HG02870 (cell line): ENCODE results near the gene GALNT10.

Source experiments
- ATAC-seq: cut with Tn5 transposase; IDR thresholded peaks from one replicate; pipeline ENCODE4 v1.9.1; 2021; ENCODE audit warnings: mild to moderate bottlenecking, moderate library complexity; ENCODE audit not compliant: unreplicated experiment

The GALNT10 gene

DNA sequence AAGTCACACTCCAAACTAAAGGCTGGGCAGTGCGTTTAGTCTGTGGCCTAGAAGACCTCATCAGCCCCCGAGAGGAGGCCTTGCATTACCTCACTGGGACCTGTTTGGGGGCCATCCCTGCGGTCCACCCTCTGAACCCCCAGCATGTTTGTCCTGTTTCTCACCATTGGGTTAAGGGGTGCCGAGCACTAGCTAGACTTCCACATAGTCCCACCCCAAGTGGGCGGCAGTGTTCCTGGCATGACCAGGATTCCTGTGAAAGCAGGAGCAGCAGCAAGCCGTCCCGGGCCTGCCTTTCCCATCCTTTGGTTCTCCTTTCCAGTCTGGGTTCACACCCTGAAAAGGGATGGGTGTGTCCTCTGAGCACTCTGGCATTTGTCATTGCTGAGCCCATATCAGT lies 228.7 kb downstream of the GALNT10 start:
- no peak for ATAC-seq

DNA sequence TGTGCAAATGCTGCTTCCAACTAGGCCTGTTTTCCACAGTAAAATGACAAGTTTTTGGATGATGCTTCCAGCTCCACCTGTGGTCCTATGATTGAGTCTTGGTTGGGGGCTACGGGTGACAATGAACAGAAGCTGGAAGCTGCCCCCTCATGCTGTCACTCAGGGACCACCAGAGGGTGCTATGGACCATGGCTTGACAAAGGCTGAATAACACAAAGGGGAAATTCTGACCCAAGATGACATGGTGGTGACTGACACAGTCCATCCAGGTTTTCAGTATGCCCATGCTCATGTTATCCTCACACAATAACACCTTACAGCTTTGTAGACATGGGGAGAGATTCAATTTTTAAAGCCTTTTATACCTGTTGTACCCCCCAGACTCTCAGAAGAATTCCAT lies 231.3 kb downstream of the GALNT10 start:
- no peak for ATAC-seq

DNA sequence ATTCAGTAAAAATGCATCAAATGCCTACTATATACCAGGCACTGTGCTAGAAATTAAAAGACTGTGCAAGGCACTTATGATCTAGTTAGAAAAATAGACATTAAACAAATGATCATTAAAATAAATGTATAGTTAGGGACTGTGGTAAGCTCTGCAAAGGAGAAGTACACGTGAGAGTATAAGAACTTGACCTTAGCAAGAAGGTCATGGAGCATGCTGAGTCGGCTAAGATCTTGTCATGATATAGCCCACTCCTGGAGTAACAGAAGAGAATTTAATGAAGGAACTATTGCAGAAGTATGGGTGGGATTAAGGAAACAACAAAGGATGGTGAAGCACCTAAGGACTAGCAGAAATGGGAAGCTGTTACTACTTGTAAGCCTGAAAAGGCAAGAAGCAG lies 231.8 kb downstream of the GALNT10 start:
- no peak for ATAC-seq

DNA sequence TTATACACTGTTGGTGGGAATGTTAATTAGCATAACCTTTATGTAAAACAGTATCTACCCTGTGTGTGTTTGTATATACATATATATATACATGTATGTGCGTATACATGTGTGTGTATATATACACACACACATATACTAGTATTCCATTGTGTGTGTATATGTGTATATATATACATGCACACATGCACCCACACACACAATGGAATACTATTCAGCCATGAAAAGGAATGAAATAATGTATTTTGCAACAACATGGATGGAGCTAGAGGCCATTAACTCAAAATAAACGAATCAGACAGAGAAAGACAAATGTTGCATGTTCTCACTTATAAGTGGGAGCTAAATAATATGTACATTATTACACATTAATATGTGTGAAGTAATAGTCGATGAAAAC lies 237.7 kb downstream of the GALNT10 start:
- no peak for ATAC-seq

DNA sequence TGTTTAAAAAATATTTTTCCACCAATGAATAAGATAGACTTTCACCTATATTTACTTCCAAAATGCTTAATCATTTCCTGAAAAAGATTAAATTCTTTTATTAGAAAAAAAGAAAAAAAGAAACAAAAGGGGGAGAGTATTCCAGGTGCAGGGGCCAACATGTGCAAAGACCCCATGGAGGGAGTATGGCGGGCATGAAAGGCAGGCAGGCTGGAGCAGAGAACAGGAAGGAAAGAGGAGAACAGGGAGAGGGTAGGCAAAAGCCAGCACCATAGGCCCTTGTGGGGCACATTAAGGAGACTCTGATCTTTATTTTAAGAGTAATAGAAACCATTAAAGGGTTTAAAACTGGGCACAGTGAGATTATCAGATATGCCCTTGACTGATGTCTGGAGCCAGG lies 238.8 kb downstream of the GALNT10 start:
- ATAC-seq, result no peak

DNA sequence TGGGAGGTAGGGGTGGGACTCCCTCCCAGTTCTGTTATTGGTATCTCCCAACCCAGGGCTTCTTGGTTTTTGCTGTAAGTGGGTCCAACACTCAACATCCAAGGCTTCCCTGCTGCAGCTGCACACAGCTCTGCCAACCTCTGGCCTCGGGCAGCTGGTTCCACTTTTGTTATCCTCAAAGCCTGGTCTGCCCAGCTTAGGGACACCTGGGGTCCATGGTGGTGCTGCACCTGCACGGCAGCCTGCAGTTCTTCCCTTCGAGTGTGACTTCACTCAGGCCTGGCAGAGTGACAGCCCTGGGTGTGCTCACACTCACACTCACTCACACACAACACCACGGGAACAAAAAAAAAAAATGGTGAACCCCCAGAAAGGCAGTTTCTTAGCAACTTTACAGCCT lies 239.9 kb downstream of the GALNT10 start:
- no peak for ATAC-seq

DNA sequence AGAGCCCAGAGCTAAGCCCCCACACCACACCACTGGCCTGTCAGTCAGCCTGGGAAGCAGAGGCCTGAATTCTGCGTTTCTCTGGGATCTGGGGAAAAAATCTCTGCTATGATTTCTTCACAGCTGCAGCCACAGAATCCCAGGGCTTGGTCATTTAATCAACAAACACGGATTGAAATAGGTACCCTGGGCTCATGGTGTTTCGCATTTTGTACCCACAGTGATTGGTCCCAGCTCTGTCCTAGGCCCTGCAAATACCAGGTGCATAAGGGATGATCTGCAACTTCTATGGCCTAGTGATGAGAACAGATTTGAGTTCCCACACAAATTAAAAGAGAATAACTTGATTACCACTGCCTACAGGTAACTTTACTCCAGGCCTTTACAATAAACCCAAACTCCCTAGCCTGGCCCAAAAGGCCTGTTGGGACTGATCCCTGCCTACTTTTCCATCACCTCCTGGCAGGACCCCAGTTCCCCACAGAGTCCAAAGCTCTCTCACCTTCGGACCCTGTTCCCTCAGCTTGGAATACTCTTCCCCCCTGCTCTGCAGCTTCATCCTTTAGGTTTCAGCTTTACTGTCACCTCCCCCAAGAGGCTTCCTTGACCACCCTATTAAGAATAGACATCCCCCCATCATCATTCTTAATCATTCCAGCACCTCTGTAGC lies 240.6 kb downstream of the GALNT10 start:
- ATAC-seq, result no peak

DNA sequence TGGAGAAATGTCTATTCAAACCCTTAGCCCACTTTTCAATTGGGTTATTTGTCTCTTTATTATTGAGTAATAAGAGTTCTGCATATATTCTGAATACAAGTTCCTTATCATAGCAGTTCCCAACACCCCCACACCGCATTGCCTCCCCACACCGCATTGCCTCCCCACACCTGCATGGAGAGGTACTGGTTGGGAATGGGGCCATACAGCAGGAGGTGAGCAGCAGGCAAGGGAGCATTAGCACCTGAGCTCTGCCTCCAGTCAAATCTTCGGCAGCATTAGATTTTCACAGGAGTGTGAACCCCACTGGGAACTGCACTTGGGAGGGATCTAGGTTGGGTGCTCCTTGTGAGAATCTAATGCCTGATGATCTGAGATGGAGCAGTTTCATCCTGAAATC lies 244.7 kb downstream of the GALNT10 start:
- no peak for ATAC-seq

DNA sequence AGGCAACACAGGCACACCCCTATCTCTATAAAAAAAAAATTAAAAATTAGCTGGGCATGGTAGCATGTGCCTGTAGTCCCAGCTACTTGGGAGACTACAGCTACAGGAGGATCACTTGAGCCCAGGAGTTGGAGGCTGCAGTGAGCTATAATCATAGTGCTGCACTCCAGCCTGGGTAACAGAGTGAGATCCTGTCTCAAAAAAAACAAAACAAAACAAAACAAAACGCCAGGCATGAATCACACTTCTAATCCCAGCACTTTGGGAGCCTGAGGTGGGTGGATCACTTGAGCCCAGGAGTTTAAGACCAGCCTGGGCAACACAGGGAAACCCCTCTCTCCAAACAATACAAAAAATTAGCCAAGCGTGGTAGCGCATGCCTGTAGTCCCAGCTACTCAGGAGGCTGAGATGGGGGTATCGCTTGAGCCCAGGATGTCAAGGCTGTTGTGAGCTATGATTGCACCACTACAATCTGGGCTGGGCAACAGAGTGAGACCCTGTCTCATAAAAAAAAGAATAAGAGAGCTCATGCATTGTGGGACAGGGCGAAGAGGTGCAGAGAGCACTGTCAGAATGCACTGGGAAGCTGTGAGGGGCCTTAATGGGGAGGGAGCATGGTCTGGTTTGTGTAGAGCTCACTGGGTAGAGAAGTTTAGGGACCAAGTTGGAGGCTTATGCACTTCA lies 246.9 kb downstream of the GALNT10 start:
- ATAC-seq, result no peak

DNA sequence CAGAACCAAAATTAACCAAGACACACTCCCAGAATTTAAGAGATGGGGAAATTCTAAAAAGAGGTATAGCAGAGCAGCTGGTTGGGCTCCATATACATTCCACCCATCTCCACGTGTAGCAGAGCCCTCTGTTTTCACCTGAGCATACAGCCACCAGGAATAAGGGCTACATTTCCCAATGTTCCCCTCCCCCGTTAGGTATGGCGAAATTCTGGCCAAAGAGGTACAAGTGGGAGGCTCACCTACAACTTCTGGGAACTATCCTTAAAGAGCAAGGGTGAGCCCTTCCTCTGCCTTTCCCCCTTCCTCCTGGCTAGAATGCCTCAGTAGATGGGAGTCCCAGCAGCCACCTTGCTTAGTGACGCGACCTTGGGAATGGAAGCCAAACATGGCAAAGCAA lies 250.0 kb downstream of the GALNT10 start:
- no peak for ATAC-seq

DNA sequence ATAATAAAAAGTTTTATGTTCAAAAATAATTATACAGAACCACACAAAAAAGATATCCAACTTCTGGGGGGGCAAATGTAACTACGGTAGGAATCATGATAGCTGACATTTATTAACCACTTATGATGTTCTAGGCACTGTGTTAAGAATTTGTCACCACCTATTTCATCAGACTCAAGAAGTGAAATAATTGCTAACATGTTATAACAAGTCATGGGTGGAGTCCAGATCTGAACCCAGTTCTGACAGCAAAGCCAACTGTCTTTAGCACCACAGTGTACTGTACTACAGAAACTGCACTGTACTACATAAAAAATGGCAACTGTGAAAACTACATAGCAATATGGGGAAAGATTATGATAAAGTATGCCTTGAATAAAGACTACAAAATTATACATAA lies 252.3 kb downstream of the GALNT10 start:
- ATAC-seq, result no peak

DNA sequence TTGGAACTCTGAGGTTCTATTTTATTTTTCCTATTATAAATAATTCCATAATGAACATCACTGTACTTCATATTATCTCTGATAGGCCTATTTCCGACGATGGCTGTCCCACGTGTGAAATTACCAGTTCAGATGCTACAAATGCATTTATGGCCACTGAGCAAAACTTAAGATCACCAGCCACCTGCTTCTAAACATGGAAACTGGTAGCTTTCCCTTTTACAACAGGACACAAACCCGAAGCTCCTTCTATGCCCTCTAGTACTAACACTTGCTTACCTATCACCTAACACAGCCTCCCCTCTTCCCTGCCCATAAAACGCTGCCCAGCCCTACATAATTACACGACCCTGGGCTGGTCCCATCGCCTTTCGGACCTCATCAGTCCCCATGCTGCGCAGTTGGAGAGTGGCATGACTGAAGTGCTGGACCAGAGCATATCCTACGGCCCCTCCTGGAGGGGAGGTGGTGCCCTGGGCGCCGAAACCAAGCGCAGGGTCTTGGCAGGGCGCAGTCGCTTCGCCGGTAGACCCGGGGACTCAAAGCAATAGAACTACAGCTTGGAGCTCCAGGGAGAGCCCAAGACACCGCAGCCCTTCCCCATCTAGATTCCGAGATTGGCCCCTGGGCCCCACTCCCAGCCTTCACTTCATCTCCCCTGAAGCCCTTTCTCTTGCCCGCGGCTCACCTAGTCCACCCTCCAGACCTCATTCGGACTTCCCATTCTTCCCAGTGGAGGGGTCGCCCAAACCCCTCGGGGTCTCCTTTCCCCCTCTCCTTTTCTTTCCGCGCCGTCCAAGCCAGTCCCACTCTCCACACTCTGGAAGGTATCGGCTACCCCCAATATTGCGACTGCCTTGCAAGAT lies 254.3 kb downstream of the GALNT10 start:
- ATAC-seq, result no peak

DNA sequence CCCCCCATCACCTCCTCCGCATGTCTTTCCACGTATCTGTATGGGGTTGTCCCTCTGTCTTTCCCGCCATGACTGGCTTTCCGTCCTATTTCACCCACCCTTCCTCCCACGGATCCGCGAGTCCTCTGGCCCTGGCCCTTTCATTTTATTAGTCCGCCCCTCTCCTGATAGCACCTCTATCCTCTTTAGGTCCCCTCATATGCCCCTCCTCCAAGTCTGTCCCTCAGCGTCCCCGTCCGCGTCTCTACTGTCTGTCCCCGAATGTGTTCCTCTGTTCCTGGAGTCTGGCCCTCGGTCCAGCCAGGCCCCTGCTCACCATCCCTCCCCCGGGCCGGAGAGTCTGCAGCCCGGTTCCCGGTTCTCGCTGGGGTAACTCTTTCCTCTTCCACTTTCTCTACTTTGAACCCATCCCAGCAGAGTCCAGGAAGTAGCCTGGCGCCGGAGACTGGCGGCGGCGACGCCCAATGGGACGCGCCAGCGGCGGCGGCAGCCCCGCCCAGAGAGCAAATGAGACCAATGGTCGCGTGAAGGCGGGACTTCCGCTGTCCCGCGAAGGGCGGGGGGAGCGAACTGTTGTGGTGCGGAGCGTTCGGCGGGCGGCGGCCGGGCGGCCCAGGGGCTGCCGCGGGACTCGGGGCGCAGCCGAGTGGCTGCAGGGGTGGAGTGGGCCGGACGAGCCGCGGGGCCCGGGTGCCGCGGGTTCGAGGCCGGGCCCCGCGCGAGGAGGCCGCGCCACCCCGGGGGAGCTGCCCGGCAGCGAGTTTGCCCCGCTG lies 255.1 kb downstream of the GALNT10 start, which contains the start of gene SAP30L:
Gene SAP30L, plus strand, starts transcription at position 576 of the 773 bp plus-strand sequence. CDS start 608 bp downstream, outside the sequence.
- peak; percentile 90 for ATAC-seq

DNA sequence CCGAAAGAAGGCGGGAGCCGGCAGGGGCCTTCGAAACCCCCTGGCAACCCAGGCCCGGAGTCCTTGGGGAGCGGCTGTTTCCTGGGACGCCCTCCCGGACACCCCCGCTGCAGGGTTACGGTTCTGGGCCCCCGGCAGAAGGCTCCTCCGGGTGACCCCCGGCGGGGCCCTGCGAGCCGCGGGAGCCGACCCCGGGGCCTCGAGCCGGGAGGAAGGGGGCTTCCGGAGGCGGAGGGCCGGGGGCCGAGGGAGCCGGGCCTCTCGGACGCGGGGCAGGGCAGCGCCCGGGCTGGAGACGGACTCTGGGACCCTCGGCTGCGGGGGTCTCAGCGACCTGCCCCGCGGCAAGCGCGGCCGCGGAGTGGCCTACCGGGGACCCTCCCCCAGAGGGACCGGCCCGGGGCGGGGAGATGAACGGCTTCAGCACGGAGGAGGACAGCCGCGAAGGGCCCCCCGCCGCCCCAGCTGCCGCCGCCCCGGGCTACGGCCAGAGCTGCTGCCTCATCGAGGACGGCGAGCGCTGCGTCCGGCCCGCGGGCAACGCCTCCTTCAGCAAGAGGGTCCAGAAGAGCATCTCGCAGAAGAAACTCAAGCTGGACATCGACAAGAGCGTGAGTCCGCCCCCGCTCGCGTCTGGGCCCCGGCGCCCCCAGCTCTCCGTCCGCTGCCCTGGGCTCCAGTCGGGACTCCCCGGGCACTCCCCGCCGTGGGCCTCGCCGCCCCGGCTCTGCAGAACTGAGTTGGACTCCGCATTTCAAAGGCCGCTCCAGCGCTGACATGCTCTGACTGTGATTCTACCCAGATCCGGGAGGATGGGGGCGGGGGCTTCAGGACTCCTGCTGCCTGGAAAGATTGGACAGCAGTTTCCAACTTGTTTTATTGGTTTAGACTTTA lies 255.9 kb downstream of the GALNT10 start:
- ATAC-seq, result peak; percentile 11

DNA sequence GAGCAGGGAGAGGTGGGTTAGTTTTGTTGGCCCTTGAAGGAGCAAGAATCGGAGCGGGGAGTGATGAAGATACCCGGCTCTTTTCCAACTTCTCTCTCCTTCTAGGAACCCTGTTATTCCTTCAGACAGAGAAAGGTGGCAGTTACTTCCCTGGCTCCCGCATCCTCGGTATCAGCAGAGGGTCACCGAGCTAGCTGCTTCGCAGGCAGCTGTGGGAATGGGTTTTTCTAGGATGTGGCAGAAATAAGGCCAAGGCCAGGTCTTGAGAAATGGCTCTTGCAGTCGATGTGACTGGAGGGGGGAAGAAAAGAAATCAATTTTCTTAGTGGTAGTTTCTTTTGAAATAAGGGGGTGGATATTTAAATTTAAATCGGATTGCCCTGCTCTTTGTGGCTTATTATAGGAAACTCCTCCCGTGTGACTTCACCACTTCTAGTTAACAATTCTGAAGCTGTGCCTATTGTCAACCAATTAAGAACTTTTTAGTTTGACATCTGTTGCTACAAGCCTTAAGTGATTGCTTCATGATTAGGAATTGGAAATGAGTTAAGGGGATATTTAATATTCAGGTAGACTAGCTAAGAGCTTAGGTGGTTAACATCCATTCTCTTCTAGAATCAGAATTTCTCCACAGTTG lies 256.7 kb downstream of the GALNT10 start:
- no peak for ATAC-seq

DNA sequence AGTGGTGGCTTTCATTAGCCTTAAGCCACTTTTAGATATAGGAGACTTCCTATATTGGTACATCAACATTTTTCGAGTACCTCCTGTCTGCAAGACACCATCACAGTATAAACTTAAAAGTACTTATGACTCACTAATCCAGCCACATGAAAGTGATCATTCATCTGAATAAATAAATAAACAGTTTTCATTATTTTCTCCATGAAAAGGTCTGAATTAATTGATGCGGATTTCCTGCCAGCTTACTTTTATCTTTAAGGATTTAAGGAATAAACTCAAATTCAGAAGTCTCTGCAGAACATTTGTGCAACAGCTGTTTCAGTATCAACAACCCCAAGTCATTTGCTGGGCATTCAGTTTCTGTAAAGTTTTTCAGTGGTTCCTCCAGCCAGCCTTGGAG lies 259.3 kb downstream of the GALNT10 start:
- ATAC-seq, result no peak

DNA sequence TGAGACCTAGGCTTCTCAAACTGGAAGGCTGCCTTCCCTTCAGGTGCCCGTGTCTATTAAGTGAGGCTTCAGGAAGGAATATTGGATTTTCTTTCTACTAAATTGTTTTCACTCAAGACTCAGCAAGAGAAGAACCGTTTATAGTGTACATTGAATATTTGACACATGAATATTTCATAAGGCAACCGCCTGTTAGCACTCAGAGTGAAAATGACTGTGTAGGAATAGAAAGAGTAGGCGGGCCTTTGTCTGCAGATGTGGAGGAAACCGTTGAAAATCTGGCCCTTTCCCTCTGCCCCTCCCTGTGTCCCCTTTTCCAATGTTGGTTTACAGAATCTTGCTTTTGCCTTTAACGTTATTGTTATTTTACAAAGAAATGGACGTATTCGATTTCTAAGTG lies 261.4 kb downstream of the GALNT10 start:
- no peak for ATAC-seq

DNA sequence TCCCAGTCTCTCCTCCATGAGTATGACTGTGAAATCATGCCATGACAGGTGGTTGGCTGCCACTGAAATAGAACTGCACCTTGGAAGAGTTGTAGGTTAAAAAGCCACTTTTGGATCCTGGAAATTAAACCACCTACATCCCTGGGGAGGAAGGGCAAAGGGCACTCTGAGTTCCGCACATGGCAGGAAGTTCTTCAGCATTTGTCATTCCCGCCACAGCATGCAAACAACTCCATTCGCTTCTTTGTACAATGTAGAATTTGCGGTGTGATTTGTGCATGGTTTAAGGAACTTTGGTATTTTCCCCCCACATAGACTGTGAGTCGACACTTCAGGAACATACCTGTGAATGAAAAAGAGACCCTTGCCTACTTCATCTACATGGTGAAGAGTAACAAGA lies 265.1 kb downstream of the GALNT10 start:
- ATAC-seq, result no peak

DNA sequence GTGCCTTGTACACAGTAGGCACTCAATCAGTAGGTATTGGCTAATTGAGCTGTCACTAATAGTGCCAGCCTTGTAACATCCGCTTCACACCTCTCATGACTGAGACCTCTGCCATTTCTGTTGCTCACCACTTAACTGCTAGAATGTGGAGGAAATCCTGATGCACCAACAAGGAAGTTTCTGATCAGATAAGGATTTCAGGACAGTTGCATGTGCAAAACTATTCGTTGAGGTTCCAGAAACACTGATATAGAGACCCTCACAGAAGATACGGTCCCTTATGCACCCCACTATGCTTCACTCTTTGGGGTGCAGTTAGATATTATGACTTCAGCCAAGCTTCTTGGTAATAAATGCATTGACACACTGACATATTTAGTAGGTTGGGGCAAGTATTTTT lies 266.0 kb downstream of the GALNT10 start:
- no peak for ATAC-seq

DNA sequence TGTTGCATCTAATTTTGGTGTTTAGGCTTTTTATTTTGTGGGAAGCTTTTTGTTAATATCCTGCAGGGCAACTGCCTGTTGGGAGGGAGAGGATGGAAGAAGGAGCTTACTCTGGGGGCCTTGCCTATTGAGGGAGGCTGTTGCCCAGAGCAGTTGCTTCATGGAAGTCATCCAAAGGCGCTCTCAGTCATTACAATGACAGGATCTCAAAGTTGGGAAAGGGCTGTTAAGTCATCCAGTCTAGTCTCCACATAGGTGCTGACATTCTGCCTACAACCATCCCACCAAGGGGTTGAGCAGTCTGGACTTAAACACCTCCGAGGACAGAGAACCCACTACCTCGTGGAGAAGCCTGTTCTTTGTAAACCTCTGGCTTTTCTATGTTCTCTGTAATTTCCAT lies 268.5 kb downstream of the GALNT10 start:
- no peak for ATAC-seq
